ENCODE data around the gene PNP. TPM values are rescaled to one million over a fixed set of nuclear protein-coding genes. Genes with fewer than 3 reads are reported as not detected.

The PNP gene
- total and polyA plus RNA-seq, 2 of the 8 experiments (the other 6 are each of a cell fraction or from before 2014, with no cell fraction given) = 108 to 130 TPM

GRCh38 chr14:20440465-20440864 is 28.7 kb upstream of the PNP start:
- CTCF ChIA-PET (ENCODE audit: partially characterized antibody) = interaction anchor here (0.9 kb wide), 1 partner anchor 173 kb away, joined by 4 read pairs; no protein-coding TSS in a partner anchor
- POLR2A ChIA-PET (ENCODE audit: partially characterized antibody) = interaction anchor here (0.8 to 8.2 kb wide), 3 partner anchors 12 to 29 kb away, joined by 3 to 68 read pairs (median 3); partner anchors contain the start of genes APEX1 and OSGEP
- FAIRE-seq = no peak

More at GRCh38 chr14:20440465-20440864, 28.7 kb upstream of the PNP start:
- Histone ChIP-seq H3K56ac (replicated peaks; ENCODE audit: insufficient read length, low read depth, low read length) (no peak overlapping the region), H2BK15ac (ENCODE audit: low read length) (no peak overlapping the region), H3K4me3 (ENCODE audit: extremely low read depth in 1 of 4, insufficient read depth in 2 of 4, low read depth in 3 of 4, low read length in 4 of 4) (no peak overlapping the region), H2BK120ac (replicated peaks; ENCODE audit: low read depth, low read length) (no peak overlapping the region), H4K91ac (replicated peaks; ENCODE audit: insufficient read length, low read length) (no peak overlapping the region), H4K8ac (ENCODE audit: extremely low read depth, insufficient read depth, low read length) (no peak overlapping the region), H3K18ac (ENCODE audit: extremely low read depth, low read length) (no peak overlapping the region), H3K27ac (ENCODE audit: low read depth, low read length) (no peak overlapping the region), H2AK5ac (ENCODE audit: low read depth, low read length) (no peak overlapping the region), H3K4me1 (replicated peaks in 1 of 4; ENCODE audit: control insufficient read depth in 3 of 4, insufficient read depth in 4 of 4, low read length in 3 of 4) (peaks cover 0 to 7% (median 4%) of the 10 kb centered on the region in 4 experiments; a peak in 5 of 7 replicates), H3K79me1 (ENCODE audit: low read depth, low read length) (no peaks in the 10 kb centered on the region), H2BK5ac (ENCODE audit: low read depth, low read length) (no peak overlapping the region), H3K36me3 (ENCODE audit: control insufficient read depth in 2 of 4, insufficient read depth in 4 of 4, low read length in 3 of 4) (peaks cover under 1 to 6% (median 4%) of the 10 kb centered on the region in 4 experiments; a peak in 5 of 8 replicates), H2AFZ (ENCODE audit: low read length) (no peak overlapping the region), H3K14ac (ENCODE audit: insufficient read length) (no peak overlapping the region), H3K9ac (replicated peaks in 1 of 4; ENCODE audit: extremely low read depth in 1 of 4, low read depth in 3 of 4, low read length in 3 of 4) (no peak overlapping the region), H4K5ac (ENCODE audit: insufficient read length, low read depth, low read length) (no peak overlapping the region), H3K4me2 (ENCODE audit: insufficient read depth in 1 of 2, low read depth in 2 of 2, low read length in 2 of 2) (no peak overlapping the region), H3K9me3 (ENCODE audit: insufficient read depth in 2 of 2, low read depth in 1 of 2, low read length in 1 of 2) (no peaks in the 10 kb centered on the region), H3K79me2 (ENCODE audit: control insufficient read depth in 1 of 2, insufficient read depth in 2 of 2, low read length in 2 of 2) (no peaks in the 10 kb centered on the region), H3K23ac (ENCODE audit: insufficient read length) (no peak overlapping the region), H3K4ac (replicated peaks; ENCODE audit: insufficient read length, low read depth, low read length) (no peak overlapping the region), H3K23me2 (ENCODE audit: low read depth, low read length) (no peaks in the 10 kb centered on the region), H2BK20ac (ENCODE audit: low read length) (no peak overlapping the region), H2BK12ac (ENCODE audit: low read depth, low read length) (no peak overlapping the region), H4K20me1 (replicated peaks in 1 of 2; ENCODE audit: control insufficient read depth in 1 of 2, insufficient read depth in 2 of 2, low read length in 2 of 2) (no peaks in the 10 kb centered on the region), H3K27me3 (replicated peaks in 1 of 4; ENCODE audit: control insufficient read depth in 3 of 4, extremely low read depth in 1 of 4, insufficient read depth in 3 of 4, low read length in 3 of 4) (peaks cover 0 to 9% (median 6%) of the 10 kb centered on the region in 4 experiments; a peak in 5 of 7 replicates)
- no peak for DNase-seq (ENCODE audit: low read depth in 1 of 2, low spot score in 2 of 2)
- 81% methylated on average over 5 of the region's 5 CpGs; no CpG with 5 or more reads in 1 of the 2 experiments for WGBS, 2 experiments (ENCODE audit: extremely low coverage in 1 of 2, insufficient coverage in 1 of 2, insufficient read length in 1 of 2, insufficient replicate concordance in 2 of 2, low coverage in 1 of 2, low lambda C conversion rate in 2 of 2, missing lambda C conversion rate in 1 of 2)
- TF ChIP-seq SP2 (IDR thresholded peaks at IDR 0.05; ENCODE audit: low read length) (no peak), RFX5 (IDR thresholded peaks at IDR 0.05; ENCODE audit: borderline replicate concordance, low read depth, low read length) (no peak), ASH2L (IDR thresholded peaks at IDR 0.05; ENCODE audit: low read length) (no peak), SUZ12 (IDR thresholded peaks at IDR 0.05; ENCODE audit: low read length) (no peak), BACH1 (IDR thresholded peaks at IDR 0.05; ENCODE audit: low read length) (no peak), SP1 (IDR thresholded peaks at IDR 0.05; ENCODE audit: low read depth, low read length) (no peak), MAFK (IDR thresholded peaks at IDR 0.05; ENCODE audit: low read depth, low read length) (no peak), E2F6 (IDR thresholded peaks at IDR 0.05) (no peak)
